Mesenchymal stem cell (in vitro differentiated cells and primary cell): ENCODE measurements around the gene TNIP3. TPM values are rescaled to one million over a fixed set of nuclear protein-coding genes. Genes with fewer than 3 reads are reported as not detected.

ENCODE experiments used
- DNase-seq: peaks from one replicate; pipeline ENCODE4 v3.0.0-alpha.2; 2013
- H2AFZ ChIP-seq: one replicate; pipeline ENCODE4 v1.6.1; 2013; ENCODE audit warnings: low read depth, mild to moderate bottlenecking, control low read depth, inconsistent platforms, low read length, moderate library complexity
- H2AK5ac ChIP-seq: 2 replicates; pipeline ENCODE4 v1.6.1; 2013; ENCODE audit warnings: low read length, moderate library complexity, mild to moderate bottlenecking, inconsistent platforms; ENCODE audit not compliant: severe bottlenecking
- H2BK120ac ChIP-seq: one replicate; pipeline ENCODE4 v1.6.1; 2013; ENCODE audit warnings: low read depth, mild to moderate bottlenecking, inconsistent platforms, low read length, moderate library complexity
- H2BK12ac ChIP-seq, 2 experiments: one replicate each; pipeline ENCODE4 v1.6.1; 2013; ENCODE audit warnings: inconsistent platforms in 2 of 2, low read length in 2 of 2, mild to moderate bottlenecking in 2 of 2, moderate library complexity in 2 of 2, control low read depth in 1 of 2
- H2BK15ac ChIP-seq: one replicate; pipeline ENCODE4 v1.6.1; 2013; ENCODE audit warnings: mild to moderate bottlenecking, low read depth, inconsistent platforms; ENCODE audit not compliant: poor library complexity, severe bottlenecking
- H2BK5ac ChIP-seq: 2 replicates; pipeline ENCODE4 v1.6.1; 2013; ENCODE audit warnings: low read depth, mild to moderate bottlenecking, low read length, control low read depth, inconsistent platforms; ENCODE audit not compliant: poor library complexity, severe bottlenecking
- H3K14ac ChIP-seq, 2 experiments: one replicate each; pipeline ENCODE4 v1.6.1; 2013; ENCODE audit warnings: inconsistent platforms in 2 of 2, low read length in 2 of 2, control low read depth in 1 of 2, mild to moderate bottlenecking in 1 of 2, moderate library complexity in 1 of 2
- H3K18ac ChIP-seq, 2 experiments: one replicate each; pipeline ENCODE4 v1.6.1; 2013; ENCODE audit warnings: inconsistent platforms in 2 of 2, low read length in 2 of 2, control low read depth in 1 of 2, low read depth in 1 of 2, mild to moderate bottlenecking in 1 of 2
- H3K23ac ChIP-seq, 2 experiments: one replicate each; pipeline ENCODE4 v1.6.1; 2013; ENCODE audit warnings: inconsistent platforms in 2 of 2, low read length in 2 of 2, mild to moderate bottlenecking in 2 of 2, moderate library complexity in 2 of 2, control low read depth in 1 of 2
- H3K27ac ChIP-seq: 2 replicates; pipeline ENCODE4 v1.5.1; 2013; ENCODE audit warnings: mild to moderate bottlenecking, moderate library complexity, low read length, control low read depth, inconsistent platforms; ENCODE audit not compliant: poor library complexity, severe bottlenecking
- H3K27me3 ChIP-seq, 2 experiments: 2 replicates each; pipeline versions ENCODE4 v1.6.1 to v1.7.0; 2013; ENCODE audit warnings: low read length in 2 of 2, mild to moderate bottlenecking in 2 of 2, moderate library complexity in 2 of 2, control low read depth in 1 of 2, inconsistent platforms in 1 of 2; ENCODE audit not compliant: control insufficient read depth in 1 of 2, insufficient read depth in 1 of 2
- H3K36me3 ChIP-seq, 2 experiments: 2 replicates each; pipeline versions ENCODE4 v1.6.1 to v1.7.0; 2013; ENCODE audit warnings: low read length in 2 of 2, control low read depth in 1 of 2, inconsistent platforms in 1 of 2, low read depth in 1 of 2, mild to moderate bottlenecking in 1 of 2; ENCODE audit not compliant: insufficient read depth in 2 of 2, control insufficient read depth in 1 of 2
- H3K4ac ChIP-seq, 2 experiments: one replicate each; pipeline ENCODE4 v1.6.1; 2013; ENCODE audit warnings: inconsistent platforms in 2 of 2, low read length in 2 of 2, mild to moderate bottlenecking in 2 of 2, moderate library complexity in 2 of 2, control low read depth in 1 of 2, low read depth in 1 of 2
- H3K4me1 ChIP-seq: 2 replicates; pipeline ENCODE4 v1.6.1; 2013; ENCODE audit warnings: low read depth, low read length, control low read depth; ENCODE audit not compliant: control insufficient read depth, insufficient read depth
- H3K4me2 ChIP-seq: 2 replicates; pipeline ENCODE4 v1.6.1; 2013; ENCODE audit warnings: low read length, mild to moderate bottlenecking, inconsistent platforms; ENCODE audit not compliant: poor library complexity, severe bottlenecking
- H3K4me3 ChIP-seq, 2 experiments: 2 replicates each; pipeline versions ENCODE4 v1.5.1 to v1.7.0; 2013; ENCODE audit warnings: low read length in 2 of 2, mild to moderate bottlenecking in 2 of 2, control low read depth in 1 of 2, low read depth in 1 of 2; ENCODE audit not compliant: insufficient read depth in 1 of 2
- H3K79me1 ChIP-seq: replicated peaks from 2 replicates; pipeline ENCODE4 v1.6.1; 2013; ENCODE audit warnings: mild to moderate bottlenecking, control low read depth, low read length, inconsistent platforms; ENCODE audit not compliant: poor library complexity, severe bottlenecking
- H3K9ac ChIP-seq: 2 replicates; pipeline ENCODE4 v1.7.0; 2013; ENCODE audit warnings: mild to moderate bottlenecking, low read length, moderate library complexity
- H3K9me3 ChIP-seq: 2 replicates; pipeline ENCODE4 v1.7.0; 2013; ENCODE audit warnings: mild to moderate bottlenecking, low read length; ENCODE audit not compliant: control insufficient read depth
- H4K8ac ChIP-seq: one replicate; pipeline ENCODE4 v1.6.1; 2013; ENCODE audit warnings: inconsistent platforms, mild to moderate bottlenecking, low read length, moderate library complexity
- H4K91ac ChIP-seq: one replicate; pipeline ENCODE4 v1.6.1; 2013; ENCODE audit warnings: mild to moderate bottlenecking, low read length, inconsistent platforms
- WGBS: methylation state at CpG from one replicate; pipeline ENCODE4 v1.1.7; 2013; ENCODE audit warnings: mixed read lengths; 5-methylcytosine and 5-hydroxymethylcytosine counted together
- polyA plus RNA-seq, 2 experiments: library from polyadenylated mRNA; stranded (reverse); fragments of 200-250 nt; gene quantifications; one replicate each; pipeline ENCODE4 v1.2.3, GENCODE V29; 2013

The TNIP3 gene, protein sequence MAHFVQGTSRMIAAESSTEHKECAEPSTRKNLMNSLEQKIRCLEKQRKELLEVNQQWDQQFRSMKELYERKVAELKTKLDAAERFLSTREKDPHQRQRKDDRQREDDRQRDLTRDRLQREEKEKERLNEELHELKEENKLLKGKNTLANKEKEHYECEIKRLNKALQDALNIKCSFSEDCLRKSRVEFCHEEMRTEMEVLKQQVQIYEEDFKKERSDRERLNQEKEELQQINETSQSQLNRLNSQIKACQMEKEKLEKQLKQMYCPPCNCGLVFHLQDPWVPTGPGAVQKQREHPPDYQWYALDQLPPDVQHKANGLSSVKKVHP
- polyA plus RNA-seq (2013, experiment 1 of 2), result 0.14 TPM
- polyA plus RNA-seq (2013, experiment 2 of 2), result 0.11 TPM

DNA sequence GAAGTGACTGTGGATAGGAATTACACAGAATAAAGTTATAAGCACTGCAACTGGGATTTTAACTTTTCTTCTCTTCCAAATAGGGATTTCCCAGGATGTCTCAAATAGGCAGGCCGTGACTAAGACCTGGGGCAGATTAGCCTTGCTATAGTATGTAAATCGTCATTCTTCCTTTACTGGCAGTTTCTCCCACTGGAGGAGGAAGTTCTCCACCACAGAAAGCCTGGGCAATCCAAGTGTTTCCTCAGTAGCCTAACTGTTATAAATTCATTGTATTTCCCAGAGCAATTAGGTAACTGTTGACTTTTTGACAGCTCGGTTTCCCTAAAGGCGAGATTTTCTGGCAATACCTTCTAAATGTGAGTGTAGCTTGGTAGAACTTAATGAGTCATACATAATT, at the start of gene TNIP3:
Gene TNIP3 (minus strand): TSS at position 31 of the 400 bp plus-strand sequence. CDS start 196 bp downstream, outside the sequence.
- WGBS, result 75% methylated on average over 2 of the region's 4 CpGs
- H3K36me3 ChIP-seq, result no peaks in the 10 kb centered on the region
- no peak within 1 kb of the TSS for H3K4me3 ChIP-seq

DNA sequence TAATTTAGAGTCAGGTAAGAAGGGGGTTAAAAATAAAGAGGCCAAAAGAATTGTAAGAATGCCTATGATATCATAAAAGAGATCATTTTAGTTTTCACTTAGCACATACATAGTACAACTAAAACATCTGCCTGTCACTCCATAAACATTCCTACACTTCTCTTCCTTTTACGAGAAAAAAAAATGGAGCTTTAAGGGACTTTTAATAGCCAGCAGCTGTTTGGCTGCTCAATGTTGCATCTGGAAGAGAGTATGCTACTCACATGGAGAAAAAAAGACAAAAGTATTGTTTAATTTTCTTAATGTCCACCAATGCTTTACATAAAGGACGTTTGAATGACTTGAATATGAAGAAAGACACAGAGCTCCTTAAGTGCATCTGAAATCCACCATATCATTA, 48.7 kb upstream of the TNIP3 start:
- Histone ChIP-seq H2BK5ac (no peak overlapping the region), H3K9me3 (no peaks in the 10 kb centered on the region), H3K4me3 (no peak overlapping the region), H2BK15ac (no peak overlapping the region), H4K91ac (no peak overlapping the region), H3K79me1 (no peaks in the 10 kb centered on the region), H3K14ac (no peak overlapping the region), H3K9ac (no peak overlapping the region), H4K8ac (no peak overlapping the region), H3K18ac (no peak overlapping the region), H3K4ac (no peak overlapping the region), H2BK120ac (no peak overlapping the region), H3K4me2 (no peak overlapping the region), H3K4me1 (peaks cover 1% of the 10 kb centered on the region), H3K27ac (no peak overlapping the region), H2AK5ac (no peak overlapping the region), H3K36me3 (no peaks in the 10 kb centered on the region), H3K23ac (no peak overlapping the region), H2AFZ (no peak overlapping the region), H3K27me3 (no peaks in the 10 kb centered on the region), H2BK12ac (no peak overlapping the region)
- no CpG with 5 or more reads among the region's 2 CpGs for WGBS
- no peak for DNase-seq

More for the DNA sequence above, at the start of gene TNIP3:
- Histone ChIP-seq H3K4me1 (no peaks in the 10 kb centered on the region), H2AK5ac (no peak within 1 kb of the TSS), H4K8ac (no peak within 1 kb of the TSS), H2AFZ (no peak within 1 kb of the TSS), H3K18ac (no peak within 1 kb of the TSS), H3K79me1 (no peaks in the 10 kb centered on the region), H2BK15ac (no peak within 1 kb of the TSS), H2BK12ac (no peak within 1 kb of the TSS), H3K4ac (no peak within 1 kb of the TSS), H4K91ac (no peak within 1 kb of the TSS), H3K14ac (no peak within 1 kb of the TSS), H3K27me3 (no peaks in the 10 kb centered on the region), H3K9ac (no peak within 1 kb of the TSS), H3K23ac (no peak within 1 kb of the TSS), H2BK5ac (no peak within 1 kb of the TSS), H2BK120ac (no peak within 1 kb of the TSS), H3K27ac (no peak within 1 kb of the TSS), H3K9me3 (no peaks in the 10 kb centered on the region), H3K4me2 (no peak within 1 kb of the TSS)
- peak; percentile 49 for DNase-seq

DNA sequence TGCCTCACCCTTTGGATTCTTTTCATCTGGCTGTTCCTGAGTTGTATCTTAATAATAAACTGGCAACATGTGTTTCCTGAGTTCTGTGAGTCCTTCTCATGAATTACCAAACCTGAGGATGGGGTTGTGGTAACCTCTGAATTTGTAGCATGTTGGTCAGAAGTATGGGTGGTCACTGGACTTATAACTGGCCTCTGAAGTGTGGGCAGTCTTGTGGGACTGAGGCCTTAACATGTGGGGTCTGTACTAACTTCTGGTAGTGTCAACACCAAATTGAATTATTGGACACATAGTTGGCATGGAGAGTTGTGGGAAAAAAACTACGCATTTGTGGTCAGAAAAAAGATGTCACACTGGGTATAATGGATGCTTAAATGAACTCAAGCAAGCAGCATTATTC, 45.0 kb upstream of the TNIP3 start:
- no peak overlapping the region for H3K4me2 ChIP-seq
- H2BK15ac ChIP-seq, result no peak overlapping the region
- H3K4me3 ChIP-seq, result no peak overlapping the region
- H3K36me3 ChIP-seq, result no peaks in the 10 kb centered on the region
- H3K4ac ChIP-seq, result no peak overlapping the region
- no peak for DNase-seq
- no peak overlapping the region for H3K23ac ChIP-seq
- no peak overlapping the region for H2AFZ ChIP-seq
- H2AK5ac ChIP-seq, result no peak overlapping the region
- H3K4me1 ChIP-seq, result peaks cover 1% of the 10 kb centered on the region
- H3K9ac ChIP-seq, result no peak overlapping the region
- H3K9me3 ChIP-seq, result no peaks in the 10 kb centered on the region
- H2BK12ac ChIP-seq, result no peak overlapping the region
- H2BK120ac ChIP-seq, result no peak overlapping the region
- no peak overlapping the region for H2BK5ac ChIP-seq
- H3K79me1 ChIP-seq, result no peaks in the 10 kb centered on the region
- H4K91ac ChIP-seq, result no peak overlapping the region
- WGBS, result 100% methylated on average over 1 of the region's 1 CpG
- no peaks in the 10 kb centered on the region for H3K27me3 ChIP-seq
- no peak overlapping the region for H4K8ac ChIP-seq
- no peak overlapping the region for H3K14ac ChIP-seq
- no peak overlapping the region for H3K18ac ChIP-seq
- H3K27ac ChIP-seq, result no peak overlapping the region

DNA sequence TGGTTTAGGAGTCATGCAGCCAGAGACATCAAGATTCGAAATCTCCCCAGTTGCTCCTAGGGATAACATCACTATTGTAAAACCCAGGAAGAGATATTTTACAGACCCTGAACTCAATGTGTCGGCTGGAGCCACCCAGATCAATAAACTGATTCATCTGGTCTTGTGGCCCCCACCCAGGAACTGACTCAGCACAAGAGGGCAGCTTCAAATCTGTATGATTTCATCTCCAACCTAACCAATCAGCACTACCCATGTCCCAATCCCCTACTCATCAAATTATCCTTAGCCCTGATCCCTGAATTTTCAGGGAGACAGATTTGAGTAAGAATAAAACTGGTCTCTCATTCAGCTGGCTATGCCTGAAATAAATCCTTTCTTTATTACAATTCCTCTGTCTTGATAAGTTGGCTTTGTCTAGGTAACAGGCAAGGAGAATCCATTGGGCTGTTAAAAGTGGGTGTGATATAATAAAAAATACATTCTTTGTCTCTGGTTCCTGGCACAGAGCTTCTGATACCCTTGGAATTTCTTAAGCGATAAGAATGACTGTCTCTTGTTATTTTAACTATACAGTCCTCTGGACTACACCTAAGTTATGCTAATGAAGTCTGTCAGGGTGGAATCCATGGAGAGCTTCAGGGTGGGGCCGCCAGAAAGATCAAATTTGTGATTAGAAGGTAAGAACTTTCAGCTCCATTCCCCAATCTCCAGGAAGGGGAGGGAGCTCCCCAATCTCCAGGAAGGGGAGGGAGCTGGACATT, 44.3 kb upstream of the TNIP3 start:
- 89% methylated on average over 3 of the region's 4 CpGs for WGBS
- H4K8ac ChIP-seq, result no peak overlapping the region
- no peaks in the 10 kb centered on the region for H3K9me3 ChIP-seq
- no peaks in the 10 kb centered on the region for H3K79me1 ChIP-seq
- no peak overlapping the region for H4K91ac ChIP-seq
- H3K27ac ChIP-seq, result no peak overlapping the region
- no peak overlapping the region for H3K14ac ChIP-seq
- H2BK5ac ChIP-seq, result no peak overlapping the region
- H3K4me1 ChIP-seq, result no peaks in the 10 kb centered on the region
- DNase-seq, result no peak
- H3K4me2 ChIP-seq, result no peak overlapping the region
- H3K4me3 ChIP-seq, result no peak overlapping the region
- H3K18ac ChIP-seq, result no peak overlapping the region
- no peak overlapping the region for H2AFZ ChIP-seq
- H2BK120ac ChIP-seq, result no peak overlapping the region
- no peak overlapping the region for H3K9ac ChIP-seq
- no peak overlapping the region for H2AK5ac ChIP-seq
- H2BK12ac ChIP-seq, result no peak overlapping the region
- no peak overlapping the region for H3K4ac ChIP-seq
- H3K23ac ChIP-seq, result no peak overlapping the region
- H3K36me3 ChIP-seq, result no peaks in the 10 kb centered on the region
- H2BK15ac ChIP-seq, result no peak overlapping the region
- H3K27me3 ChIP-seq, result no peaks in the 10 kb centered on the region
